HepG2 (cell line): ENCODE measurements around the gene JPT2. TPM values are rescaled to one million over a fixed set of nuclear protein-coding genes. Genes with fewer than 3 reads are reported as not detected.

ENCODE experiments used
- CREM ChIP-seq, 2 experiments: sonication (generic) in 1 of 2; formaldehyde crosslinking in 1 of 2; IDR thresholded peaks; 2 replicates each; pipeline versions ENCODE4 v1.4.0 to v1.6.1; 2016 to 2020; ENCODE audit warnings: antibody characterized with exemption in 1 of 2, mild to moderate bottlenecking in 1 of 2, missing genetic modification reagents in 1 of 2
- ETV5 ChIP-seq: IDR thresholded peaks from 2 replicates; pipeline ENCODE4 v1.6.1; 2018; ENCODE audit warnings: missing biosample characterization, missing genetic modification reagents, inconsistent platforms, borderline replicate concordance
- GATAD1 ChIP-seq: IDR thresholded peaks from 2 replicates; pipeline ENCODE4 v1.6.1; 2016; ENCODE audit warnings: missing genetic modification reagents, missing compliant biosample characterization
- GTF3A ChIP-seq: sonication (generic); formaldehyde crosslinking; conservative IDR thresholded peaks from 2 replicates; pipeline ENCODE4 v1.4.0; 2020; ENCODE audit warnings: mild to moderate bottlenecking, missing genetic modification reagents
- KDM2A ChIP-seq: sonication (generic); formaldehyde crosslinking; IDR thresholded peaks from 2 replicates; pipeline ENCODE4 v1.4.0; 2020; ENCODE audit warnings: low read depth, missing genetic modification reagents, borderline replicate concordance
- KDM5B ChIP-seq: sonication (generic); formaldehyde crosslinking; IDR thresholded peaks from 2 replicates; pipeline ENCODE4 v1.4.0; 2020; ENCODE audit warnings: missing genetic modification reagents, mild to moderate bottlenecking, borderline replicate concordance
- MXI1 ChIP-seq: IDR thresholded peaks from 3 replicates; pipeline ENCODE4 v1.6.1; 2012; ENCODE audit warnings: low read depth, low read length, inconsistent platforms, borderline replicate concordance
- NFATC3 ChIP-seq: sonication (generic); formaldehyde crosslinking; IDR thresholded peaks from 2 replicates; pipeline ENCODE4 v1.5.1; 2020; ENCODE audit warnings: mild to moderate bottlenecking, missing genetic modification reagents
- NR2F6 ChIP-seq, 2 experiments: IDR thresholded peaks; 2 replicates each; pipeline ENCODE4 v1.6.1; 2016; ENCODE audit warnings: antibody characterized with exemption in 1 of 2, mild to moderate bottlenecking in 1 of 2
- PCBP2 ChIP-seq: fragments of 200-400 bp; formaldehyde crosslinking; optimal IDR thresholded peaks from 2 replicates; pipeline ENCODE3; 2018; ENCODE audit warnings: low read length, low read depth; ENCODE audit not compliant: poor library complexity, severe bottlenecking
- PLSCR1 ChIP-seq: sonication (generic); formaldehyde crosslinking; IDR thresholded peaks from 2 replicates; pipeline ENCODE4 v1.5.0; 2020; ENCODE audit warnings: missing genetic modification reagents, mild to moderate bottlenecking, borderline replicate concordance
- RFX3 ChIP-seq: IDR thresholded peaks from 2 replicates; pipeline ENCODE4 v1.6.1; 2016; ENCODE audit warnings: missing biosample characterization, missing genetic modification reagents
- ZBTB25 ChIP-seq: IDR thresholded peaks from 2 replicates; pipeline ENCODE4 v1.6.1; 2018; ENCODE audit warnings: missing genetic modification reagents
- ZFP41 ChIP-seq: sonication (generic); formaldehyde crosslinking; IDR thresholded peaks from 2 replicates; pipeline ENCODE4 v1.4.0; 2020; ENCODE audit warnings: mild to moderate bottlenecking, missing genetic modification reagents, borderline replicate concordance
- ZNF574 ChIP-seq: sonication (generic); formaldehyde crosslinking; IDR thresholded peaks from 2 replicates; pipeline ENCODE4 v1.4.0; 2020; ENCODE audit warnings: missing genetic modification reagents
- ZNF615 ChIP-seq: sonication (generic); formaldehyde crosslinking; IDR thresholded peaks from 2 replicates; pipeline ENCODE4 v1.5.0; 2020; ENCODE audit warnings: mild to moderate bottlenecking, missing genetic modification reagents, borderline replicate concordance
- ZNF703 ChIP-seq: sonication (generic); formaldehyde crosslinking; IDR thresholded peaks from 2 replicates; pipeline ENCODE4 v1.5.1; 2020; ENCODE audit warnings: missing genetic modification reagents, mild to moderate bottlenecking, moderate library complexity, borderline replicate concordance
- ZNF724P ChIP-seq: sonication (generic); formaldehyde crosslinking; IDR thresholded peaks from 2 replicates; pipeline ENCODE4 v1.8.0; 2022; ENCODE audit warnings: missing genetic modification reagents, borderline replicate concordance
- ZNF816 ChIP-seq: sonication (generic); formaldehyde crosslinking; IDR thresholded peaks from 2 replicates; pipeline ENCODE4 v1.8.0; 2022; ENCODE audit warnings: missing genetic modification reagents, mild to moderate bottlenecking, borderline replicate concordance
- ZSCAN30 ChIP-seq: sonication (generic); formaldehyde crosslinking; IDR thresholded peaks from 2 replicates; pipeline ENCODE4 v1.5.0; 2020; ENCODE audit warnings: mild to moderate bottlenecking, missing genetic modification reagents
- polyA plus RNA-seq, 8 experiments: library from polyadenylated mRNA; depleted of rRNA in 3 of 8; stranded (reverse) in 7 of 8; unstranded in 1 of 8; fragments of >200 nt; fragmentation: Illumina TruSeq in 4 of 8; extraction: Trizol in 4 of 8; gene quantifications; 2 replicates each; pipeline versions ENCODE4 v1.2.1 to v1.2.3, GENCODE V29; 2011 to 2016; ENCODE audit warnings: low read depth in 4 of 8, missing spikeins in 1 of 8, mixed read lengths in 1 of 8; ENCODE audit not compliant: insufficient read depth in 1 of 8
- total RNA-seq, 5 experiments: library from RNA; depleted of rRNA; stranded (reverse); fragments of >200 nt; fragmentation: Illumina TruSeq; extraction: Trizol; gene quantifications; 2 replicates each; pipeline ENCODE4 v1.2.3, GENCODE V29; 2016; ENCODE audit warnings: low read depth in 1 of 5
- TF ChIP-seq, protein P1 (sequence below): IDR thresholded peaks from 2 replicates; pipeline ENCODE4 v1.6.1; 2016; ENCODE audit warnings: missing genetic modification reagents, missing compliant biosample characterization
- TF ChIP-seq, protein P2 (sequence below): sonication (generic); formaldehyde crosslinking; IDR thresholded peaks from 2 replicates; pipeline ENCODE4 v1.5.0; 2020; ENCODE audit warnings: missing genetic modification reagents, mild to moderate bottlenecking, borderline replicate concordance
- TF ChIP-seq, protein P3 (sequence below): fragments of 450-650 bp; IDR thresholded peaks from 2 replicates; pipeline ENCODE4 v1.6.1; 2016

Gene JPT2
- total and polyA plus RNA-seq, 2 of the 13 experiments (the other 11 are each of a cell fraction or from before 2014, with no cell fraction given): 53.5 to 89.4 TPM

DNA sequence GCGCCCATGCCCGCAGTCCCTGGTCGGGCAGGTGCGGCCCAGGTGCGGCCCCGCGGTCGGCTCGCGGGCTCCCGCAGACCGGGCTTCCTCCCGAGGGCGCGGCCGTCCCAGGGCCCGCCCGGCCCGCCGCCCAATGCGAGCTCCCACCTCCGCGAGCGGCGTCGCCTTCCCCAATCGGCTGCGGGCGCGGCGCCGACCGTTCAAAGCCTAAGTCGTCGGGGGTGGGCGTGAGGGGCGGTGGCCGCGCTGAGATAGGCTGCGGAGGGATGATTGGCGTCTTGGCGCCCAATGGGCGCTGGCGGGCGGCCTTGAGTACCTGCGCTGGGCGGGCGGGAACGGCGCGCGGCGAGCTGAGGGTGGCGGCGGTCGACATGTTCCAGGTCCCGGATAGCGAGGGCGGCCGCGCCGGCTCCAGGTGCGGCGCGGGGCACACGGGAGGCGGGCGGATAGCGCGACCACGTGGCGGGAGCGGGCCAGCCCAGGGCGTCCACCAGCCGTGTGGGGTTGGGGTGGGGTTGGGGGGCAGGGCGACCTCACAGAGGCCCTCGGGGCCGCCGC is at the start of gene JPT2 (continued):
- TF ChIP-seq PLSCR1 (CRISPR knock-in tag) (no peak), ZNF724P (CRISPR knock-in tag) (no peak), ETV5 (no peak), NFATC3 (CRISPR knock-in tag) (no peak), KDM5B (CRISPR knock-in tag) (no peak), NR2F6 (IDR thresholded peaks at IDR 0.05) (no peak), NR2F6 (CRISPR knock-in tag; IDR thresholded peaks at IDR 0.05) (no peak), ZNF703 (no peak), ZNF615 (CRISPR knock-in tag) (no peak), MXI1 (peak; percentile 64; the same call in 1 of the 3 replicates), ZBTB25 (peak; percentile 30; the same call in 1 of the 2 replicates), ZFP41 (CRISPR knock-in tag) (no peak), ZNF816 (no peak), ZNF574 (CRISPR knock-in tag) (no peak; the same call in 1 of the 2 replicates), PCBP2 (no peak), KDM2A (peak; percentile 83), CREM (IDR thresholded peaks at IDR 0.05) (no peak), CREM (CRISPR knock-in tag; IDR thresholded peaks at IDR 0.05) (no peak), RFX3 (CRISPR knock-in tag) (no peak), ZSCAN30 (CRISPR knock-in tag) (no peak), GATAD1 (CRISPR knock-in tag) (0 out of 2 replicates have a peak, but pooled peaks have one; percentile 19), GTF3A (CRISPR knock-in tag) (no peak)
- TF ChIP-seq, protein P1, sequence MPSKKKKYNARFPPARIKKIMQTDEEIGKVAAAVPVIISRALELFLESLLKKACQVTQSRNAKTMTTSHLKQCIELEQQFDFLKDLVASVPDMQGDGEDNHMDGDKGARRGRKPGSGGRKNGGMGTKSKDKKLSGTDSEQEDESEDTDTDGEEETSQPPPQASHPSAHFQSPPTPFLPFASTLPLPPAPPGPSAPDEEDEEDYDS (CRISPR knock-in tag): peak; percentile 96
- TF ChIP-seq, protein P2, sequence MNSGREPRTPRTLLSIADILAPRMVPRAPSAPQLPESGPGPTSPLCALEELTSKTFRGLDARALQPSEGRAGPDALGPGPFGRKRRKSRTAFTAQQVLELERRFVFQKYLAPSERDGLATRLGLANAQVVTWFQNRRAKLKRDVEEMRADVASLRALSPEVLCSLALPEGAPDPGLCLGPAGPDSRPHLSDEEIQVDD (CRISPR knock-in tag): no peak
- TF ChIP-seq, protein P3, sequence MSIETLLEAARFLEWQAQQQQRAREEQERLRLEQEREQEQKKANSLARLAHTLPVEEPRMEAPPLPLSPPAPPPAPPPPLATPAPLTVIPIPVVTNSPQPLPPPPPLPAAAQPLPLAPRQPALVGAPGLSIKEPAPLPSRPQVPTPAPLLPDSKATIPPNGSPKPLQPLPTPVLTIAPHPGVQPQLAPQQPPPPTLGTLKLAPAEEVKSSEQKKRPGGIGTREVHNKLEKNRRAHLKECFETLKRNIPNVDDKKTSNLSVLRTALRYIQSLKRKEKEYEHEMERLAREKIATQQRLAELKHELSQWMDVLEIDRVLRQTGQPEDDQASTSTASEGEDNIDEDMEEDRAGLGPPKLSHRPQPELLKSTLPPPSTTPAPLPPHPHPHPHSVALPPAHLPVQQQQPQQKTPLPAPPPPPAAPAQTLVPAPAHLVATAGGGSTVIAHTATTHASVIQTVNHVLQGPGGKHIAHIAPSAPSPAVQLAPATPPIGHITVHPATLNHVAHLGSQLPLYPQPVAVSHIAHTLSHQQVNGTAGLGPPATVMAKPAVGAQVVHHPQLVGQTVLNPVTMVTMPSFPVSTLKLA: peak; percentile 12; the same call in 1 of the 2 replicates
